HG02943 (cell line): ENCODE data around the gene FAM78A.
"Not testable (repeated sequence)": the region's sequence is repeated elsewhere in the genome, so short reads cannot be mapped to it uniquely, and the experiment has no call there.

Source experiments
- ATAC-seq: cut with Tn5 transposase; IDR thresholded peaks from one replicate; pipeline ENCODE4 v1.9.1; 2021; ENCODE audit warnings: mild to moderate bottlenecking, low read depth, moderate library complexity; ENCODE audit not compliant: unreplicated experiment

Gene FAM78A

DNA sequence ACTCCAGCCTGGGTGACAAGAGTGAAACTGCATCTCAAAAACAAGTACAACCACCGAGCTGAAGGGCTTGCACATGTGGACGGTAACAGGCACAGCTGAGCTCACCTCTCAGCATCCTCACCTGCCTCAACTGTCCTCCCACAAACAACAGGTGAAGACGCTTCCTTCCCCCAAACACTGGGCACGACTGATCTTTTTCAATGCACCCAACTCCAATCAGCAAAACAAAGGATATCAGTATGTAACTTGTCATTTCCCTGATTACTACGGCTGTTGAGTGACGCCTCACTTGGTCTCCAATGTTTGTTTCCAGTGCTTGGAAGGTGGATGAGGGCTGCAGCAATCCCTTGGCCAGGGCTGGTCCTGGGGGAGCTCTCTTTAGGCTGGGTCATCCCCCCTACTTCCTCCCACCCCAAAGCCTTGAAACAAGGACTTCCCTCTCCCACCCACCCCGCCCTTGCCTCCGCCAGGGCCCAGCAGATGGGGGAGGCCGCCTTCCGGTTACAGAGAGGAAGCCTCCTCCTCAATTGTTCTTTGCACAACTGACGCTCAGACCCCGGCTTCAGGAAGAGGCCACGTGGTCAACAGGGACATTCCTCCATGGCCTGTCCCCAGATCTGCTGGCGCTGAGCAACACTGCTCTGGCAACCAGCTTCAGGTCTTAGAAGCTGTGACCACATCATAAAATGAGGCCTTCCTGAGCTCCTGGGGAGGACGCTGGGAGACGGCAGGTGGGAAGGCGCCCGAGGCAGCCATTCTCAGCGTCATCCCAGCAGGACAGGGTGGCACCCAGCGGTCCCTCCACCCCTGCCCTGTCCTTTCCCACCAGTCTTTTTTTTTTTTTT lies 5.9 kb downstream of the FAM78A start:
- ATAC-seq: no peak

DNA sequence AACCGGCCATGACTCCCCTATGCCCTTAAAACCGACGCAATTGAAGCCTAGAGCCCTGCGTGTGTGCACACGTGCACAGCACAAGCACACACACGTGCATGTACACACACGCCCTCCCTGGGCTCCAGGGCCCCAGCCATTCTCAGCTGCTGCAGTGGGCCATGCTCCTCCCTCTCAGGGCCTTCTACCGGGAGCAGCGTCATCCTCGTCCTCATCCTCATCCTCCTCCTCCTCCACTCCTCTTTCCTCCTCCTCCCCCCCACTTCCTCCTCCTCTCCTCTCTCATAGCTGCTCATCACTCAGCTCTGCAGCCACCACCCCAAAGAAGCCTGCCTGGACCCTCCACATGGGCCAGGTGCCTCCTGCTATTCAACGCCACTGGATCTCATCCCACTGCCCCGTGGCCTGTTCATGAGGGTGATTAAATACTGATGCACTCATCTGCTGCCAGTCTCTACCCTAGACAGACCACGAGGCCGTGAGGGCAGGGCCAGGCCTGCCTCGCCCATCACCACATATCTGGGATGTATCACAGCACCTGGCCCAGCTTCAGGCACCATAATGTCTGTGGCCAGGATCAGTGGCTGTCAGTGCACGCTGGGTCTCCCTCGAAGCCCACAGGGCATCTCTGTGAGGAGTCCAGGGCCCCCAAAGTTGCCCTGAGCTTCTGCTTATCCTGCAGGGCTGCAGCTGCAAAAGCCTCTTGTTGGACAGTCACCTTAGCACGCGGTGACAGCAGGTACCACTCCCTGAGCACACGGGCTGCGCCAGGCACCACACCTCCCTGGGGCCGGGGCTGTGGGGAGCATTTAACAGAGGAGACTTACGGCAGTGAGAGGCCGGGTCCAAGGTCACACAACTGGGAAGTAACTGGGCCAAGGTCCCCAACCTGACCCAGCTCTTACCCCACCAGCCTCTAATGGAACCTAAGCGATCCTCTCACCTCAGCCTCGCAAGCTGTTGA lies 9.8 kb downstream of the FAM78A start:
- ATAC-seq: no peak

DNA sequence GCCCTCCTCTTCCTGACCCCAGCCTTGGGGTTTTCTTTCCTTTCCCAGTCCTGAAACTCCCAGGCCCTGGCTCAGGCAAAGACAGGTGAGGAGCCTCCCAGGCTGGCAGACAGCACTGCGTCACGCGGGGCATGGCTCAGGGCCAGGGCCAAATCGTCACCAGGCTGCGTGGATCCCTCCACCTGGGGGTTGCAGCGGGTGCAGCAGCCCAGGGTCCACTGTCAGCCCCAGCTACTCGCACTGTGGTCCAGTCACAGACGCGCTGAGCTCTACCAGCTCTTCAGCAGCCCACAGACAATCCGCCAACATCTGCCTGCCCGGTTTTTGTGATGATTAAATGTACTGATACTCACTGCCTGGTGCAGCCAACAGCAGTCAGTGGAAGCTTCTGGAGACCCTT lies 12.1 kb downstream of the FAM78A start:
- ATAC-seq: no peak

DNA sequence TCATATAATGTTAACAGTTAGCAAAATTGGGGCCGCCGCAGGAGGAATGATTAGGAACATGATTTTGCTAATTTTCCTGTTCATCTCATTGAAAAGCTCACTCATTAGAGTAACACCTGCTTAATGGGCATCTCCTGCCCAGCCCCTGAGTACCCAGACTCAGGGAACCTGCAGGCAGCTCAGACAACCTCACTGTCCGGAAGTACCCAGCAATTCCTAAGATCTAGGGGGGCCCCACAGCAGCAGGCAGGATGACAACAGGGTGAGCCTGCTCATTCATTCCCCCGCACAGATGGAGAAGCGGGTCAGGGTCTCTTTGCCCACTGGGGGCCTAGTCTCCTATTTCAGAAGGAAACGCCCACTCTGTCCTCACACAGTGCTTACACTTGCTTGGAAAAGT lies 12.6 kb downstream of the FAM78A start:
- no peak for ATAC-seq

DNA sequence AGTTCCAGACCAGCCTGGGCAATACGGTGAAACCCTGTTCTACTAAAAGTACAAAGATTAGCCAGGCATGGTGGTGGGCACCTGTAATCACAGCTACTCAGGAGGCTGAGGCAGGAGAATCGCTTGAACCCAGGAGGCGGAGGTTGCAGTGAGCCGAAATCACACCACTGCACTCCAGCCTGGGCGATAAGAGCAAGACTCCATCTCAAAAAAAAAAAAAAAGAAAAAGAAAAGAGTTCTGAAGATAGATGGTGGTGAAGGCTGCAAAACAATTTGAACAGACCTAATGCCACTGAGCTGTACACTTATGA lies 13.3 kb downstream of the FAM78A start:
- not testable (repeated sequence) for ATAC-seq

DNA sequence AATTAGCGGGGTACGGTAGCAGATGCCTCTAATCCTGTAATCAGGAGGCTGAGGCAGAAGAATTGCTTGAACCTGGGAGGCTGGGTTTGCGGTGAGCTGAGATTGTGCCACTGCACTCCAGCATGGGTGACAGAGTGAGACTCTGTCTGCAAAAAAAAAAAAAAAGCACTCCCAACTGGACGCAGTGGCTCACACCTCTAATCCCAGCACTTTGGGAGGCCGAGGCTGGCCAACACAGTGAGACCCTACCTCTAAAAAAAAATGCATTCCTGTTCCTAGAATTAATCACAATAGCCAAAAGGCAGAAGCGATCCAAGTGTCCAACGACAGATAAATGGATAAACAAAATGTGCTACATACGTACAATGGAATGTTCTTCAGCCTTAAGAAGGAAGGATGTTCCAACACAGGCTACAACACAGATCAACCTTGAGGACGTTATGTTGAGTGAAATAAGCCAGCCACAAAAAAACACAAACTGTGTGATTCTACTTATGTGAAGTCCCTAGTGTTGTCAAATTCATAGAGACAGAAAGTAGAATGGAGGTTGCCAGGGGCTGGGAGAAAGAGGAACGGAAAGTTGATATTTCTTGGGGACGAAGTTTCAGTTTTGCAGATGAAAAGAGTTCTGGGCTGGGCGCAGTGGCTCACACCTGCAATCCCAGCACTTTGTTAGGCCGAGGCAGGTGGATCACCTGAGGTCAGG lies 13.8 kb downstream of the FAM78A start:
- no peak for ATAC-seq

DNA sequence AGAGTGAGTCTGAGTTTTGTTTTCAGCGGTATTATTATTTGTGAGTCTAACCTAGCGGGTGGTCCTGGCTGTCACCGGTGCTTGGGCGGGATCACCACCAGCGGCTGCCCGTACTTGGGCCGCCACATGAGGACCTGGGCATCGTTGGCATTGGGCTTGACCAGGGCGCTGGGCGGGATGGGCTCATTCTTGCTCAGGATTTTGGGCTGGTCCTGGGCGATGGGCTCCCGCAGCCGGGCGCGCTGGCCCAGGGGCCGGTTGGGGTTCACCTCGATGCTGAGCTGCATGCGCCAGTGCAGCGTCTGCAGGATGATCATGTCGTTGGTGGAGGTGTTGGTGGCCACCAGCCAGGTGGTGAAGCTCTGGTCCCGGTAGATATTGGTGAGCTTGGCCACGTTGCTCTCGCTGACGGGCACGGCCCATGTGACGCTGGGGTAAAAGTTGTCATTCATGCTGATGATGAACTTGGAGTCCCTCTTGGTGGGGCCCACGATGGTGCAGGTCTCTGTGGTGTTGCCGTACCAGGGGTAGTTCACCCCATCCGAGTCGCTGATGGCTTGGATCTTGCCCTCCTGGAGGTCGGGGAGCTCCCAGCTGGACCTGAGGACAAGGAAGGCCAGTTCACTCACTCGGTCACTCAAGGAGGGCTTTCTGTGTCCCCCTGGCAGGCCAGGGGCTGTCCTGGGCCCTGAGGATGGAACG lies 15.4 kb downstream of the FAM78A start:
- ATAC-seq: no peak

DNA sequence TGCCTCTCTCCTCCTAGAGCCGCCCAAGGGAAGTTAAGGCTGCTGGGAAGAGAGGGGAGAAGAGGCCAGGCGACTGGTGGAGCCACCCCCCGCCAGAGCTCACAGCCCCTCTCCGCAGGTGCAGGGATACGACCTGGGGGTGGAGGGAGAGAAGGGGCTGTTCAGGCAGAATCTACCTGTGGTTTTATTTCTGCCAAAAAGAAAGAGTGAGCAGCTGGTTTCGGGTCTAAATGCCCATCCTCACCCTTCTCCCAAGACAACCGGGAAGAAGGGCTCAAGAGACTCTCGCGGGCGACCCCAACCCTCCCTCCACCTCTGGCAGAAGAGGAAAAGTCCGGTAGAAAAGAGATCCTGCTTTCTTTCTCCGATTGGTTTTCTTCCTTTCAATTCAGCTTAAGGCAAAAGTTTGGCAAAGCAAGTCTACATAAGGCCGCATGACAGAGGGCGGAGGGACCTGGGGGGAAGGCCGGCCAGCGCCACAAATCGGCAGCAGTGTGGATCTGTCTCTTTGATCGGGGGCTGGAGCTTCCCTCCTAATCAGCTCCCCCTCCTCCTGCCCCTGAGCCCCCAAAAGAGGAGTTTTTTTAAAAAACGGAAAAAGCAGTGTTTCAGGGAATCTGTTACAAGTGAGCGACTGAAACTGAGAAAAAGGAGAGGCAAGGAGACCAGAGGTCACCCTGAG lies 16.3 kb downstream of the FAM78A start:
- ATAC-seq: no peak

DNA sequence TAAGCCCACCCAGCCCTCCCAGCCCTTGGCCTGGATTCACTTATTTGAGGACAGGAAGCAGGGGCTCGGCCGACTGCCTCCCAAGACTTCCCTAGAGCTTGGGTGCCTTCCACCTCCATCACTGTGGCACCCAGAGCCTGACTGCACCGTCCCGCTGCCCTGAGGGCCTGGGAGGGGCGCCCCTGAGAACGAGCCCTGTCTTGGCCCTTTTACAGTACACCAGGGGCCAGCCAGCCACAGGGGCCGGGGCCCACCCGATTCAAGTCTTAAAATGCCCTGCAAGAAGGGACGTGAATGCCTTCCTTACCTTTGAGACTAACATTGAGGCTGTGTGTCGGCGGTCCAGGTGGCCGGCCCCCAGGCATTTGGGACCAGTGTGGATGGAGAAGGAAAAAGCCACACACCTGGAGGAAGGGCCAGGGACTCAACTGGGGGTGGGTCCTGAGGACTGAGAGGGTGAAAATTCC lies 16.8 kb downstream of the FAM78A start:
- ATAC-seq: no peak

DNA sequence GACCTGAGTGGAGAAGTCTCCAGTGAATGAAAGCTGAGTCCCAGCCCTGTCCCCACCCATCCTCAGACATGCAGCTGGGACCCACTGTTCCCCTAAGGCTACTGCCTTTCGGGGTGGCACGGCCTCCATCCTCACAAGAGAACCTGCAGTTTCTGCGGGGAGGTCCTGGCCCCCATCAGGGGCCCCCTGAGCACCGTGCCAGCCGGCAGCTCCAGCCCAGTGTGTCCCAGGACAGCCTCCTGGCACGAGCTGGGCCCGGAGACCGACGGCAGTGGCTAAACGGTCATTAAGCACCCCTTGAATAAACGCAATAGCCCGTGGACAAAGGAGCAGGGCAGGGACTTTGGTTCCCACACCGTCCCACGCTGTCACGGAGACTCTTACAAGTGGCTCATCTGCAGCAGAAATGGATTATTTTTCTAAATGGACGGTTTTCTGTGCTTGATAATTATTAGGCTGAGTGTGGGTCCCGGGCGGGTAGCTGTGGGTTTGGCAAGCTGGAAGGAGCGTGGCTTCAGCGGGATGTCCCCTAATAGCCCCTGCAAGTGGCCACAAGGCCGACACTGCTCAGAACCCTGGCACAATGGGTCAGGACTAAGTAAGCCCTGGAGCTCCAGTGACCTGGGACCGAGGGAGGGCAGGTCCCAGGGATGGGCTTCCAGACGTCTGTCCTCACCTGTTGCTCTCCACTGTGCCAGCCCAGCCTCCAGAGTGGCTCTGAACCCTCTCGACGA lies 17.4 kb downstream of the FAM78A start:
- no peak for ATAC-seq

DNA sequence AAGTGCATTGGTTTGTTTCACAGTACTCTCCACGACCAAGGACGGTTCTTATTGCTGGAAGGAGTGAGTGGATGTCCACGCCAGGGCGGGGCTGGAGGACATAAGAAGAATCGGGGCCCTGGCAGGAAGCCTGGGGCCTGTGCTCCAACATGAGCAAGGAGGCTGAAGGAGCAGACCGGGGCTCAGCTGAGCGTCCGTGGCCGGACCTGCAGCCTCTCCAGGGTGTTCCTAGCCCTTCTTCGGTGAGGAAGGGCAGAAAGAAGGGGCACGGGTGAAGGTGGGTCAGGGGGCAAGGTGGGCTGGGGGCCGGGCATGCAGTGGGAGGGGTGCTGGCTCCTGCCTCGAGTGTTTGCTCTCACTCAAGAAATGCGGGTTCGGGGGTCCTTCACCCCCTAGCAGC lies 18.1 kb downstream of the FAM78A start:
- no peak for ATAC-seq

DNA sequence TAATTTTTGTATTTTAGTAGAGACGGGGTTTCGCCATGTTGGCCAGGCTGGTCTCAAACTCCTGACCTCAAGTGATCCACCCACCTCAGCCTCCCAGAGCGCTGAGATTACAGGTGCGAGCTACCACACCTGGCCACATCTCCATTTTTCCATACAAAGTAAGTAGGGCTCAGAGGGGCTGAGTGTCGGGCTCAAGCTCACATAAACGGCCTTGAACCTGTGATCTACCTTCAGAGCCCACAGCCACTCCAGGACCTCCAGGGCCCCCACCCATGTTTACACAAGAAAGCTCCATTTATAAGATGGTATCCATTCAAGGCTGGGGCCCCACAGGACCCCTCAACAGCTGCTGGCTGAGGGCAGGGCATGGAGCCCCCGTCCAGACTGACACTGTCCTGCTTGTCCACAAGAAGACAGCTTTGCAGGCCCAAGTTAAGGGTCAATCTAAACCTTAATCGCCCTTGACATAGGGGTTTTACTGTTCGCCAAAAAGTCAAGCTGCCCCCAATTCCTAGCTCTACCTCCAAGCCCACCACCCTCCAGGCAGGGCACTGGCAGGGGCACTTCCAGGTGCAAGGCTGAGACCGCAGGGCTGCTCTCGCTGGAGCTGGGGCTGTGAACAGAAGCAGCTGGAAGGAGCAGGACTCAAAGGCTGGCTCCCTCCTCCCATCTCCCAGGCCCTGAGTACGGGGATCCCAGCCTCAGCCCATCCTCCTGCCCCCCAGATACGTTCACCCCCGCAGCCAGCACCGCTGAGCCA lies 18.9 kb downstream of the FAM78A start:
- ATAC-seq: no peak

DNA sequence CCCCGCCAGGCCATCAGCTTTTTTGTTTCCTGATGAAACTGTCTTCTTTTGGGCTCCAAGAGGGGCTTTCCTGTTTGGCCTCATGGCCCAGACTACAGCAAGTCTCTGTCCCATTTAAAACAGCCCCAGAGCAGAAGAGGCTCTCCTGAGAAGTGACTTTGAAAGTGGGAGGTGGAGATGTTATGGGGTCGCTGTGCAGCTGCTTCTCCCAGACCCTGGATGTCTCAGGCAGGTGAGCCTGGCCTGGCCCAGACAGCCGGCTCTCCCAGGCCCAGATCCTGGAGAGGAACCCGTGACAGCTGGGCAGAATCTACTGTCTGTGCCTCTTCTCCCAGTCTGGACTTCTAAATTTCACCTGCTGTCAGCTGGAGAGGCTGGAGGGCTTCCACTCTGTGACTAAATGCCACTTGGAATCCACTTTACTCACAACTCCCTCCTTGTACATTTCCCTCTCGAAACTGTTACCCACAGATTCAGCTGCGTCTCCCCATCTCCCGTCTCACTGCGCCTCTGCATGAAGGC lies 20.6 kb downstream of the FAM78A start:
- ATAC-seq: no peak

DNA sequence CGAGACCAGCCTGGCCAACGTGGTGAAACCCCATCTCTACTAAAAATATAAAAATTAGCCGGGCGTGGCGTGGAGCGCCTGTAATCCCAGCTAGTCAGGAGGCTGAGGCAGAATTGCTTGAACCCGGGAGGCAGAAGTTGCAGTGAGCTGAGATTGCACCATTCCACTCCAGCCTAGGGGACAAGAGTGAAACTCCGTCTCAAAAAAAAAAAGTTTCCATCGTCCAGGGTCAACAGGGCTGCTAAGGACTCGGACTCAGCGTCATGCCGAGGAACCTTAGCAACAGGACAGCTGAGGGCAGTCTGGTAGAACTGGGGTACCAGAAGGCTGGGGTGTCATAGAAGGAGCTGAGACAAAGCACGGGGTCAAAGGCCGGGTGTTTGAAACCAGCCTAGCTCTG lies 21.7 kb downstream of the FAM78A start:
- no peak for ATAC-seq

DNA sequence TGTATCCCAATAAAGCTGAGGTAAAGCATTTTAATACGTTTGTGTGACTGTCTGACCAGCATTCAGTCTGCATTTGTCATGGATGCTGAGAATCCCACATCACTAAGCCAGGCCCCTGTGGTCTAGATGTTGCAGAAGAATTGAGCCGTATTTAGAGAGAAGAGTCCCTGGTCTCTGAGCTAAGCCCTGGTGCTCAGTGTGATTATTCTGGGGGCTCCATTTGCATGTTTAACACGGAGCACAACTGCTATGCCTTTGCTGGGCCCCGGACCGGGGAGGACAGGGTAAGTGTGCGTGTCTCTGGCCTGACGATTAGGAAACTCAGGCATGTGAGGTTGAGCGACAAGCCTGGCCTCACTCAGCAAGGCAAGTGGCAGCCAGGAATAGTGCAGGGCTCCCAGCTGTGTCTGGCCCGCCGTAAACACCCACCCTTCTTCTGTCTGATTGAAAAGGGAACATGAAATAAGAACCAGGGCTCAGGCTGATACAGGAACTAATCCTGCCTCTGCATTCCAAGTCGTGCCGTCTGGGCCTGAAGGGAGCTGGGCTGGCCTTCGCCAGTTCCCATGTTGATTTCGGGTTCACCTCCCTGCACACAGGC lies 22.3 kb downstream of the FAM78A start:
- ATAC-seq: no peak

DNA sequence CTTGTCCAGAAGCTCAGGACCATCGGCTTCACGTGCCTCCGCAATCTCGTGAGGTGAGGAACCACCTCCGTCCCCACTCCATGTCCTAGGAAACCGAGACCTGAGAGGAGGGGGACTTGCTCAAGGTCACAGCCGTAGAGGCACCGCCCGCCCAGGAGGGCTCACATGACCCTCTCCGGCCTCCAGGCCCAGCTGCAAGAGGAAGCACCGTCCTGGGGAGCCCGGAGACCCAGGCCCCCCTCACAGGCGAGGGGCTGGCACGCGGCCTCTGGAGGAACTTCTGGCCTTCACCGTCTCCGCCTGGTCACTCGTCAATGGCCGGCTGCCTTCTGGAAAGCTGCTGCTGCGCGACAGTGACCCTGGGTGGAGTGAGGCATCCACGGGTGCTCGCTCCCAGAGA lies 24.2 kb downstream of the FAM78A start:
- ATAC-seq: no peak

DNA sequence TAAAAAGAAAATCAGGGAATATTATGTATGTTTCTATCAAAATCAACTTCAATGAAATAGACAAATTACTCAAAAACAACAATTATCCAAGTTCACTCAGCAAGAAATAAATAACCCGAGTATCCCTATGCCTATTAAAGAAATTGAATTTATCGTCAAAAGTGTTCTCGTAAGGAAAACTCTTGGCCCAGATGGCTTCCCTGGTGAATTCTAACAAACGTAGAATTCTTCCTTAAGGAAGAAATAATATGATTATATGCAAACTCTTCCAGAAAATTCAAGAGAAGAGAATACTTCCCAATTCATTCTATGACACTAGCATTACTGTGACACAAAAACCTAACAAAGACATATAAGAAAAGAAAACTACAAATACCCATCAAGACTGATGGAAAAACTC lies 29.7 kb downstream of the FAM78A start:
- no peak for ATAC-seq

DNA sequence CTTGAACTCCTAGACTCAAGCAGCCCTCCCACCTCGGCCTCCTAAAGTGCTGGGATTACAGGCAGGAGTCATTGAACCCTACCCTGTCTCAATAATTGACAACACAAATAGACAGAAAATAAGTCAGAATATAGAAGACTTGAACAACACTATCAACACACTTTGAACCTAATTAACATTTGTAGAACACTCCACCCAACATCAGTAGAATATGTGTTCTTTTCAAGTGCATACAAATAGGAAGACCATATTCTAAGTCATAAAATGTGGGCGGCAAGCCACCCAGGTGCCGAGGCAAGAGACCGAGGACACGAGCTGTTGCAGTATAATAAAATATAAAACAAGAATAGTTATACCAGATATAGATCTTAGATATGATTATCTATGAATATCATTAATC lies 32.0 kb downstream of the FAM78A start:
- not testable (repeated sequence) for ATAC-seq
